ENCODE measurements around the gene SLC25A38.

- no peak for TF ChIP-seq CTCF (IDR thresholded peaks at IDR 0.05)
- TF ChIP-seq POLR2AphosphoS5 (IDR thresholded peaks at IDR 0.05): no peak
- TF ChIP-seq POLR2A (IDR thresholded peaks at IDR 0.05; ENCODE audit: low read depth): no peak
Measured at GRCh38 chr3:39347586-39347876, 35.6 kb upstream of the SLC25A38 start.

Measured in esophagus muscularis mucosa (tissue), 3 donors.